Endothelial cell (in vitro differentiated cells): ENCODE measurements around the gene SEMA4A. TPM values are rescaled to one million over a fixed set of nuclear protein-coding genes. Genes with fewer than 3 reads are reported as not detected.

Source experiments
- DNase-seq: peaks from one replicate; pipeline ENCODE4 v3.0.0; 2021; ENCODE audit warnings: low spot score
- H3K27ac Mint-ChIP-seq: one replicate; pipeline ENCODE4 v1.8.0; 2021; ENCODE audit warnings: mixed read lengths, inconsistent platforms; ENCODE audit not compliant: unreplicated experiment
- H3K27me3 Mint-ChIP-seq: one replicate; pipeline ENCODE4 v1.8.0; 2021; ENCODE audit warnings: mild to moderate bottlenecking, moderate library complexity, mixed read lengths, inconsistent platforms; ENCODE audit not compliant: unreplicated experiment
- H3K36me3 Mint-ChIP-seq: one replicate; pipeline ENCODE4 v1.8.0; 2021; ENCODE audit warnings: mild to moderate bottlenecking, low read depth, mixed read lengths, inconsistent platforms; ENCODE audit not compliant: unreplicated experiment
- H3K4me1 Mint-ChIP-seq: one replicate; pipeline ENCODE4 v1.8.0; 2021; ENCODE audit warnings: mild to moderate bottlenecking, mixed read lengths, inconsistent platforms; ENCODE audit not compliant: unreplicated experiment
- H3K4me3 Mint-ChIP-seq: one replicate; pipeline ENCODE4 v1.8.0; 2021; ENCODE audit warnings: mild to moderate bottlenecking, mixed read lengths, inconsistent platforms; ENCODE audit not compliant: unreplicated experiment
- H3K9me3 Mint-ChIP-seq: one replicate; pipeline ENCODE4 v1.8.0; 2021; ENCODE audit warnings: mixed read lengths, inconsistent platforms; ENCODE audit not compliant: unreplicated experiment
- long read RNA-seq: library from polyadenylated mRNA; unstranded; transcript quantifications from one replicate; pipeline ENCODE4 v2.0.0, GENCODE V29; 2020; ENCODE audit not compliant: unreplicated experiment
- total RNA-seq: library from RNA; stranded (reverse); fragmentation: NEBNext Ultra II Directional; extraction: Animal tissue kit (Norgen Biotek cat#: 25700); gene quantifications from one replicate; pipeline ENCODE4 v1.2.1, GENCODE V29; 2021; ENCODE audit not compliant: unreplicated experiment
- TF ChIP-seq, protein P1 (sequence below): fragments of 200-600 bp; sonication (generic); IDR thresholded peaks from one replicate; pipeline ENCODE4 v1.5.0; 2021; ENCODE audit warnings: antibody characterized with exemption; ENCODE audit not compliant: unreplicated experiment

The SEMA4A gene
- total RNA-seq = 2.2 TPM
- long read RNA-seq = 0 reads

DNA sequence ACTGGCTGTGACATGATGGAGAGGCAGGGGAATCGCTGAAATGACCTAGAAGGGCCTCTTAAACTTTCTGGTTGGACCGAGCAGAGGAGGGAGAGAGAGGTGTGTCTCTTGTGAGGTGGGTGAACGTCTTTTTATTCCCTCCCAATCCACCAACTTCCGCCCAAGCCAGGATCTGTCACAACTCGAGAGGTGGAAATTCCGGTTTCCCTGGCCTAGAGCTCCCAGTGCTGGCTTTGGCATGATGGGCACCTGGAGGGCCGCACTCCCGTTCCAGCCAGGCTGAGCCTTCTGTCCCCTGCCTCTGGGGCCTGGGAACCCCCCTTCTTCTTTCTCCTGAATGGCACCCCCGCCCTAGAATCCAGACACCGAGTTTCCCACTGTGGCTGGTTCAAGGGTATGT, at the start of gene SEMA4A:
SEMA4A (plus strand) TSS at position 224 of the 400 bp plus-strand sequence. CDS start 994 bp downstream, outside the sequence.
- TF ChIP-seq, protein P1, sequence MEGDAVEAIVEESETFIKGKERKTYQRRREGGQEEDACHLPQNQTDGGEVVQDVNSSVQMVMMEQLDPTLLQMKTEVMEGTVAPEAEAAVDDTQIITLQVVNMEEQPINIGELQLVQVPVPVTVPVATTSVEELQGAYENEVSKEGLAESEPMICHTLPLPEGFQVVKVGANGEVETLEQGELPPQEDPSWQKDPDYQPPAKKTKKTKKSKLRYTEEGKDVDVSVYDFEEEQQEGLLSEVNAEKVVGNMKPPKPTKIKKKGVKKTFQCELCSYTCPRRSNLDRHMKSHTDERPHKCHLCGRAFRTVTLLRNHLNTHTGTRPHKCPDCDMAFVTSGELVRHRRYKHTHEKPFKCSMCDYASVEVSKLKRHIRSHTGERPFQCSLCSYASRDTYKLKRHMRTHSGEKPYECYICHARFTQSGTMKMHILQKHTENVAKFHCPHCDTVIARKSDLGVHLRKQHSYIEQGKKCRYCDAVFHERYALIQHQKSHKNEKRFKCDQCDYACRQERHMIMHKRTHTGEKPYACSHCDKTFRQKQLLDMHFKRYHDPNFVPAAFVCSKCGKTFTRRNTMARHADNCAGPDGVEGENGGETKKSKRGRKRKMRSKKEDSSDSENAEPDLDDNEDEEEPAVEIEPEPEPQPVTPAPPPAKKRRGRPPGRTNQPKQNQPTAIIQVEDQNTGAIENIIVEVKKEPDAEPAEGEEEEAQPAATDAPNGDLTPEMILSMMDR = no peak
- peak within 1 kb of the TSS; percentile 24 for H3K27ac Mint-ChIP-seq
- H3K9me3 Mint-ChIP-seq = no peaks in the 10 kb centered on the region
- H3K36me3 Mint-ChIP-seq = no peaks in the 10 kb centered on the region
- no peak for DNase-seq
- H3K27me3 Mint-ChIP-seq = peaks cover 23% of the 10 kb centered on the region
- peaks cover 53% of the 10 kb centered on the region for H3K4me1 Mint-ChIP-seq
- H3K4me3 Mint-ChIP-seq = no peak within 1 kb of the TSS

- peaks cover 26% of the 10 kb centered on the region for H3K27me3 Mint-ChIP-seq
- TF ChIP-seq, protein P1 = no peak
- peak overlapping the region; percentile 81 for H3K4me3 Mint-ChIP-seq
- H3K27ac Mint-ChIP-seq = peak overlapping the region; percentile 98
- H3K36me3 Mint-ChIP-seq = peaks cover 12% of the 10 kb centered on the region
- H3K9me3 Mint-ChIP-seq = no peaks in the 10 kb centered on the region
- H3K4me1 Mint-ChIP-seq = peaks cover 62% of the 10 kb centered on the region
- peak; percentile 37 for DNase-seq
Measured at GRCh38 chr1:156104065-156104810, 49.1 kb upstream of the SEMA4A start.

- no peaks in the 10 kb centered on the region for H3K9me3 Mint-ChIP-seq
- peaks cover 12% of the 10 kb centered on the region for H3K36me3 Mint-ChIP-seq
- peak overlapping the region; percentile 81 for H3K4me3 Mint-ChIP-seq
- peak overlapping the region; percentile 98 for H3K27ac Mint-ChIP-seq
- peaks cover 64% of the 10 kb centered on the region for H3K4me1 Mint-ChIP-seq
- TF ChIP-seq, protein P1 = no peak
- H3K27me3 Mint-ChIP-seq = peaks cover 26% of the 10 kb centered on the region
- no peak for DNase-seq
Measured at GRCh38 chr1:156104861-156105832, 48.2 kb upstream of the SEMA4A start.

DNA sequence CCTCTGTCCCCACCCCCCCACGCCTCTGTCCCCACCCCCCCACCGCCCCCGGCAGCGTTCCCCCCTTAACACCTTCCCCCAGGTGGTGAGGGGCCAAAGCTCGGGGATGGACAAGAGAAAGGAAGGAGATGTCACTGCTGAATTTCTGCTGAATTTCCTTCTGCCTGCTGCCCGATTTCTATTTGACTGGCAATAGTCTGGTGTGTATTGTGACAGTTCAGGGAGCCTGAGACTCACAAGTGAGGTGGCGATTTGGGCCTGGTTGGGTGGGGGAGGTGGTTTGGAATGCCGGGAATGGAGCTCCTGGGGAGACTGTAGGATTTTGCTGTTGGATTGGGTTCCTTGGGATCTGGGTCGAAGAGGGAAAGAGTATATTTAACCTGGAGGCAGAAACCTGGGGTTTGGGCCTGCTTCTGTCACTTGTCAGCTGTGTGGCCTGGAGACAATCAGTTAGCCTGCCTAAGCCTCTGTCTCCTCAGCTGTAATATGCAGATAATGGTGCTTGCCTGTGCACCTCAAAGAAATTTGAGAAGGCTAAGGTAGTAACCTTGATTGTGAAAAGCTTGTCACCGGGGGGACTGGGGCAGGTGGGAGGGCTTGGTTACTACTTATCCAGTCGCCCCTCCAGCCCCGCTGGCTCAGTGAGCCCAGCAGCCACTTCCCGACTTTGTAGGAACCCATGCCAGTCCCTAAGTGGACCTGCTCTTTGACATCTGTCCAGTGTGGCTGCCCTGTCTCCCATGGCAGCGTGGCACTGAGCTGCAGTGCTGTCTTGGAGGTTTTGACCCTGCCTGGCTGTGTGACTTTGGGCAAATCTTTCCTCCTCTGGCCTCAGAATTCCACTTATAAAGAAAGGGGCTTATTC, 46.5 kb upstream of the SEMA4A start:
- H3K4me1 Mint-ChIP-seq = peaks cover 48% of the 10 kb centered on the region
- peak overlapping the region; percentile 86 for H3K4me3 Mint-ChIP-seq
- H3K36me3 Mint-ChIP-seq = no peaks in the 10 kb centered on the region
- H3K9me3 Mint-ChIP-seq = no peaks in the 10 kb centered on the region
- peak overlapping the region; percentile 100 for H3K27ac Mint-ChIP-seq
- TF ChIP-seq, protein P1 = no peak
- peaks cover 27% of the 10 kb centered on the region for H3K27me3 Mint-ChIP-seq
- no peak for DNase-seq
